WTC11 (cell line): ENCODE data around the gene VPS18. TPM values are rescaled to one million over a fixed set of nuclear protein-coding genes. Genes with fewer than 3 reads are reported as not detected.

Experiments
- ATAC-seq: fragments of 200-7000 bp; cut with Tn5 transposase; 2 replicates; pipeline ENCODE4 v1.10.0; 2021; ENCODE audit warnings: mild to moderate bottlenecking, moderate library complexity
- CTCF ChIA-PET: fragments of 300-600 bp; sonication (Branson Sonifier 250); formaldehyde crosslinking; loops from one replicate; lab custom pipeline; 2021; ENCODE audit warnings: antibody characterized with exemption; lab: Charles Lee
- POLR2A ChIA-PET: fragments of 350-600 bp; sonication (Branson Sonifier 250); formaldehyde crosslinking; loops from one replicate; lab custom pipeline; 2021; ENCODE audit warnings: antibody characterized with exemption; lab: Charles Lee
- DNase-seq: peaks from one replicate; pipeline ENCODE4 v3.0.0; 2021; ENCODE audit warnings: low spot score
- H3K27ac Mint-ChIP-seq: 2 replicates; pipeline ENCODE4 v1.8.0; 2021; ENCODE audit warnings: mixed read lengths
- H3K27me3 Mint-ChIP-seq: 2 replicates; pipeline ENCODE4 v1.8.0; 2021; ENCODE audit warnings: low read depth, mild to moderate bottlenecking, moderate library complexity, mixed read lengths
- H3K36me3 Mint-ChIP-seq: 2 replicates; pipeline ENCODE4 v1.8.0; 2021; ENCODE audit warnings: mixed read lengths
- H3K4me1 Mint-ChIP-seq: 2 replicates; pipeline ENCODE4 v1.8.0; 2022; ENCODE audit warnings: mixed read lengths
- H3K4me3 Mint-ChIP-seq: 2 replicates; pipeline ENCODE4 v1.8.0; 2021; ENCODE audit warnings: mild to moderate bottlenecking, moderate library complexity, mixed read lengths
- H3K9me3 Mint-ChIP-seq: 2 replicates; pipeline ENCODE4 v1.8.0; 2021; ENCODE audit warnings: mixed read lengths
- EMX1 ChIP-seq: fragments of 250-450 bp; sonication (Bioruptor Pico); IDR thresholded peaks from 2 replicates; pipeline ENCODE4 v1.8.0; 2021; ENCODE audit warnings: mild to moderate bottlenecking
- GRHL2 ChIP-seq: fragments of 250-450 bp; sonication (Bioruptor Pico); IDR thresholded peaks from 2 replicates; pipeline ENCODE4 v1.8.0; 2022; ENCODE audit warnings: mild to moderate bottlenecking, moderate library complexity; ENCODE audit not compliant: insufficient replicate concordance, severe bottlenecking
- MXD4 ChIP-seq: fragments of 250-450 bp; sonication (Bioruptor Pico); IDR thresholded peaks from 2 replicates; pipeline ENCODE4 v1.8.0; 2021; ENCODE audit warnings: mild to moderate bottlenecking, moderate library complexity, borderline replicate concordance
- NR2C2 ChIP-seq: sonication (generic); formaldehyde crosslinking; IDR thresholded peaks from 2 replicates; pipeline ENCODE4 v1.8.0; 2022; ENCODE audit warnings: mild to moderate bottlenecking, missing genetic modification reagents
- RORB ChIP-seq: fragments of 250-450 bp; sonication (Bioruptor Pico); IDR thresholded peaks from 2 replicates; pipeline ENCODE4 v1.9.0; 2021; ENCODE audit warnings: mild to moderate bottlenecking
- SP1 ChIP-seq: sonication (generic); formaldehyde crosslinking; conservative IDR thresholded peaks from 2 replicates; pipeline ENCODE4 v1.8.1; 2022; ENCODE audit warnings: missing genetic modification reagents
- TEAD1 ChIP-seq: sonication (generic); formaldehyde crosslinking; IDR thresholded peaks from 2 replicates; pipeline ENCODE4 v1.8.0; 2022; ENCODE audit warnings: mild to moderate bottlenecking, missing genetic modification reagents
- ZNF263 ChIP-seq: sonication (generic); formaldehyde crosslinking; IDR thresholded peaks from 2 replicates; pipeline ENCODE4 v1.8.1; 2022; ENCODE audit warnings: low read depth, mild to moderate bottlenecking, moderate library complexity, missing genetic modification reagents
- total RNA-seq: library from RNA; stranded (reverse); gene quantifications from 3 replicates; pipeline ENCODE4 v1.2.3, GENCODE V29; 2021
- TF ChIP-seq, protein P1 (sequence below): fragments of 250-450 bp; sonication (Bioruptor Pico); IDR thresholded peaks from 2 replicates; pipeline ENCODE4 v1.9.0; 2021; ENCODE audit warnings: mild to moderate bottlenecking, borderline replicate concordance
- TF ChIP-seq, protein P2 (sequence below): sonication (generic); formaldehyde crosslinking; IDR thresholded peaks from 2 replicates; pipeline ENCODE4 v1.8.1; 2023; ENCODE audit warnings: mild to moderate bottlenecking, missing genetic modification reagents
- TF ChIP-seq, protein P3 (sequence below): sonication (generic); formaldehyde crosslinking; IDR thresholded peaks from 2 replicates; pipeline ENCODE4 v1.8.0; 2022; ENCODE audit warnings: missing genetic modification reagents
- TF ChIP-seq, protein P4 (sequence below): sonication (generic); formaldehyde crosslinking; IDR thresholded peaks from 2 replicates; pipeline ENCODE4 v1.8.1; 2023; ENCODE audit warnings: mild to moderate bottlenecking, moderate library complexity, missing genetic modification reagents
- TF ChIP-seq, protein P5 (sequence below): sonication (generic); formaldehyde crosslinking; conservative IDR thresholded peaks from 2 replicates; pipeline ENCODE4 v1.8.1; 2023; ENCODE audit warnings: mild to moderate bottlenecking, low read depth, missing genetic modification reagents, moderate library complexity

The VPS18 gene
- total RNA-seq, 1 experiment from 2014 or later: 27.3 TPM

DNA sequence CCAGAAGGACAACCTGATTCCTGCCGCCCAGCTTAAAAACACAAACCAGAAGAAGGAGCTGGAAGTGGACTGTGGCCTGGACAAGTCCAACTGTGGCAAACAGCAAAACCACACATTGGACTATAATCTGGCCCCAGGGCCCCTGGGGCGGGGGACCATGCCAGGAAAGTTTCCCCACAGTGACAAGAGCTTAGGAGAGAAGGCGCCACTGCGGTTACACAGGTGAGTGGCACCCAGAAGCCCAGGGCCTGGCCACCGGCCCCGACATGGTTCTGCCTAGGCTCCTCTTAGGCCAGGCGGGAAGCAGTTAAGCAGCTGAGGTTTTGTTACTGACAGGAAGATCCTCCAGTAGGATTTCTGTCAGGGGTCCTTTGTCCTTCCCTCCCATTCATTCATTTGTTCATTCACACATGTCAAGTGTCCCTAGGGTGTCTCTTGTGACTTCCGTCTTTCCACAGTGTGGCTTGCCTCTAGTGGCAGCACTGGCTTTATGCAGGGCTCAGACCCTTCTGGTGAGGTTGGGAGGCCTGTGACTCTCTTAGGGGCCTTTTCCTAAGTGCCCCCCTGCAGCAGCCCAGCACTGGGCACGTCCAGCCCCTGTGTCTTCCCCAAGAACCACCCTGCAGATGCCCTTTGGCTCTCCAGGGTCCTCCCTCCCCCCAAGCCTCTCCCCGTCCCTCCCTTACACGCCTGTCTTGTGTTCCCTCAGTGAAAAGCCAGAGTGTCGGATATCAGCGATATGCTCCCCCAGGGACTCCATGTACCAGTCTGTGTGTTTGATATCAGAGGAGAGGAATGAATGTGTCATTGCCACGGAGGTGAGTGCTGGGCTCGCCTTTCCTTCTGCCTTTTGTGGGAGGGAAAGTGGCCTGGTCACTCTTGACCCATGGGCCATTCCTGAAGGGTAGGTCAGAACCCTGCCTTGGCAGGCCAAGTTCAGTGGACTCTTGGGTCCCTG, 42.7 kb downstream of the VPS18 start:
- no peaks in the 10 kb centered on the region for H3K36me3 Mint-ChIP-seq
- H3K27me3 Mint-ChIP-seq: peaks cover 42% of the 10 kb centered on the region
- H3K9me3 Mint-ChIP-seq: no peaks in the 10 kb centered on the region
- DNase-seq (no peak), ATAC-seq (no peak)
- TF ChIP-seq RORB (CRISPR knock-in tag) (no peak), NR2C2 (no peak), GRHL2 (CRISPR knock-in tag) (no peak), TEAD1 (CRISPR knock-in tag) (no peak), EMX1 (CRISPR knock-in tag) (no peak), MXD4 (CRISPR knock-in tag) (no peak), ZNF263 (CRISPR knock-in tag) (no peak), SP1 (CRISPR knock-in tag) (no peak)
- TF ChIP-seq, protein P1, sequence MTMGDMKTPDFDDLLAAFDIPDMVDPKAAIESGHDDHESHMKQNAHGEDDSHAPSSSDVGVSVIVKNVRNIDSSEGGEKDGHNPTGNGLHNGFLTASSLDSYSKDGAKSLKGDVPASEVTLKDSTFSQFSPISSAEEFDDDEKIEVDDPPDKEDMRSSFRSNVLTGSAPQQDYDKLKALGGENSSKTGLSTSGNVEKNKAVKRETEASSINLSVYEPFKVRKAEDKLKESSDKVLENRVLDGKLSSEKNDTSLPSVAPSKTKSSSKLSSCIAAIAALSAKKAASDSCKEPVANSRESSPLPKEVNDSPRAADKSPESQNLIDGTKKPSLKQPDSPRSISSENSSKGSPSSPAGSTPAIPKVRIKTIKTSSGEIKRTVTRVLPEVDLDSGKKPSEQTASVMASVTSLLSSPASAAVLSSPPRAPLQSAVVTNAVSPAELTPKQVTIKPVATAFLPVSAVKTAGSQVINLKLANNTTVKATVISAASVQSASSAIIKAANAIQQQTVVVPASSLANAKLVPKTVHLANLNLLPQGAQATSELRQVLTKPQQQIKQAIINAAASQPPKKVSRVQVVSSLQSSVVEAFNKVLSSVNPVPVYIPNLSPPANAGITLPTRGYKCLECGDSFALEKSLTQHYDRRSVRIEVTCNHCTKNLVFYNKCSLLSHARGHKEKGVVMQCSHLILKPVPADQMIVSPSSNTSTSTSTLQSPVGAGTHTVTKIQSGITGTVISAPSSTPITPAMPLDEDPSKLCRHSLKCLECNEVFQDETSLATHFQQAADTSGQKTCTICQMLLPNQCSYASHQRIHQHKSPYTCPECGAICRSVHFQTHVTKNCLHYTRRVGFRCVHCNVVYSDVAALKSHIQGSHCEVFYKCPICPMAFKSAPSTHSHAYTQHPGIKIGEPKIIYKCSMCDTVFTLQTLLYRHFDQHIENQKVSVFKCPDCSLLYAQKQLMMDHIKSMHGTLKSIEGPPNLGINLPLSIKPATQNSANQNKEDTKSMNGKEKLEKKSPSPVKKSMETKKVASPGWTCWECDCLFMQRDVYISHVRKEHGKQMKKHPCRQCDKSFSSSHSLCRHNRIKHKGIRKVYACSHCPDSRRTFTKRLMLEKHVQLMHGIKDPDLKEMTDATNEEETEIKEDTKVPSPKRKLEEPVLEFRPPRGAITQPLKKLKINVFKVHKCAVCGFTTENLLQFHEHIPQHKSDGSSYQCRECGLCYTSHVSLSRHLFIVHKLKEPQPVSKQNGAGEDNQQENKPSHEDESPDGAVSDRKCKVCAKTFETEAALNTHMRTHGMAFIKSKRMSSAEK (CRISPR knock-in tag): no peak
- TF ChIP-seq, protein P2, sequence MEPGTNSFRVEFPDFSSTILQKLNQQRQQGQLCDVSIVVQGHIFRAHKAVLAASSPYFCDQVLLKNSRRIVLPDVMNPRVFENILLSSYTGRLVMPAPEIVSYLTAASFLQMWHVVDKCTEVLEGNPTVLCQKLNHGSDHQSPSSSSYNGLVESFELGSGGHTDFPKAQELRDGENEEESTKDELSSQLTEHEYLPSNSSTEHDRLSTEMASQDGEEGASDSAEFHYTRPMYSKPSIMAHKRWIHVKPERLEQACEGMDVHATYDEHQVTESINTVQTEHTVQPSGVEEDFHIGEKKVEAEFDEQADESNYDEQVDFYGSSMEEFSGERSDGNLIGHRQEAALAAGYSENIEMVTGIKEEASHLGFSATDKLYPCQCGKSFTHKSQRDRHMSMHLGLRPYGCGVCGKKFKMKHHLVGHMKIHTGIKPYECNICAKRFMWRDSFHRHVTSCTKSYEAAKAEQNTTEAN (CRISPR knock-in tag): no peak
- TF ChIP-seq, protein P3, sequence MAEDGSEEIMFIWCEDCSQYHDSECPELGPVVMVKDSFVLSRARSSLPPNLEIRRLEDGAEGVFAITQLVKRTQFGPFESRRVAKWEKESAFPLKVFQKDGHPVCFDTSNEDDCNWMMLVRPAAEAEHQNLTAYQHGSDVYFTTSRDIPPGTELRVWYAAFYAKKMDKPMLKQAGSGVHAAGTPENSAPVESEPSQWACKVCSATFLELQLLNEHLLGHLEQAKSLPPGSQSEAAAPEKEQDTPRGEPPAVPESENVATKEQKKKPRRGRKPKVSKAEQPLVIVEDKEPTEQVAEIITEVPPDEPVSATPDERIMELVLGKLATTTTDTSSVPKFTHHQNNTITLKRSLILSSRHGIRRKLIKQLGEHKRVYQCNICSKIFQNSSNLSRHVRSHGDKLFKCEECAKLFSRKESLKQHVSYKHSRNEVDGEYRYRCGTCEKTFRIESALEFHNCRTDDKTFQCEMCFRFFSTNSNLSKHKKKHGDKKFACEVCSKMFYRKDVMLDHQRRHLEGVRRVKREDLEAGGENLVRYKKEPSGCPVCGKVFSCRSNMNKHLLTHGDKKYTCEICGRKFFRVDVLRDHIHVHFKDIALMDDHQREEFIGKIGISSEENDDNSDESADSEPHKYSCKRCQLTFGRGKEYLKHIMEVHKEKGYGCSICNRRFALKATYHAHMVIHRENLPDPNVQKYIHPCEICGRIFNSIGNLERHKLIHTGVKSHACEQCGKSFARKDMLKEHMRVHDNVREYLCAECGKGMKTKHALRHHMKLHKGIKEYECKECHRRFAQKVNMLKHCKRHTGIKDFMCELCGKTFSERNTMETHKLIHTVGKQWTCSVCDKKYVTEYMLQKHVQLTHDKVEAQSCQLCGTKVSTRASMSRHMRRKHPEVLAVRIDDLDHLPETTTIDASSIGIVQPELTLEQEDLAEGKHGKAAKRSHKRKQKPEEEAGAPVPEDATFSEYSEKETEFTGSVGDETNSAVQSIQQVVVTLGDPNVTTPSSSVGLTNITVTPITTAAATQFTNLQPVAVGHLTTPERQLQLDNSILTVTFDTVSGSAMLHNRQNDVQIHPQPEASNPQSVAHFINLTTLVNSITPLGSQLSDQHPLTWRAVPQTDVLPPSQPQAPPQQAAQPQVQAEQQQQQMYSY: no peak
- TF ChIP-seq, protein P4, sequence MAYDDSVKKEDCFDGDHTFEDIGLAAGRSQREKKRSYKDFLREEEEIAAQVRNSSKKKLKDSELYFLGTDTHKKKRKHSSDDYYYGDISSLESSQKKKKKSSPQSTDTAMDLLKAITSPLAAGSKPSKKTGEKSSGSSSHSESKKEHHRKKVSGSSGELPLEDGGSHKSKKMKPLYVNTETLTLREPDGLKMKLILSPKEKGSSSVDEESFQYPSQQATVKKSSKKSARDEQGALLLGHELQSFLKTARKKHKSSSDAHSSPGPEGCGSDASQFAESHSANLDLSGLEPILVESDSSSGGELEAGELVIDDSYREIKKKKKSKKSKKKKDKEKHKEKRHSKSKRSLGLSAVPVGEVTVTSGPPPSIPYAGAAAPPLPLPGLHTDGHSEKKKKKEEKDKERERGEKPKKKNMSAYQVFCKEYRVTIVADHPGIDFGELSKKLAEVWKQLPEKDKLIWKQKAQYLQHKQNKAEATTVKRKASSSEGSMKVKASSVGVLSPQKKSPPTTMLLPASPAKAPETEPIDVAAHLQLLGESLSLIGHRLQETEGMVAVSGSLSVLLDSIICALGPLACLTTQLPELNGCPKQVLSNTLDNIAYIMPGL (CRISPR knock-in tag): no peak
- TF ChIP-seq, protein P5, sequence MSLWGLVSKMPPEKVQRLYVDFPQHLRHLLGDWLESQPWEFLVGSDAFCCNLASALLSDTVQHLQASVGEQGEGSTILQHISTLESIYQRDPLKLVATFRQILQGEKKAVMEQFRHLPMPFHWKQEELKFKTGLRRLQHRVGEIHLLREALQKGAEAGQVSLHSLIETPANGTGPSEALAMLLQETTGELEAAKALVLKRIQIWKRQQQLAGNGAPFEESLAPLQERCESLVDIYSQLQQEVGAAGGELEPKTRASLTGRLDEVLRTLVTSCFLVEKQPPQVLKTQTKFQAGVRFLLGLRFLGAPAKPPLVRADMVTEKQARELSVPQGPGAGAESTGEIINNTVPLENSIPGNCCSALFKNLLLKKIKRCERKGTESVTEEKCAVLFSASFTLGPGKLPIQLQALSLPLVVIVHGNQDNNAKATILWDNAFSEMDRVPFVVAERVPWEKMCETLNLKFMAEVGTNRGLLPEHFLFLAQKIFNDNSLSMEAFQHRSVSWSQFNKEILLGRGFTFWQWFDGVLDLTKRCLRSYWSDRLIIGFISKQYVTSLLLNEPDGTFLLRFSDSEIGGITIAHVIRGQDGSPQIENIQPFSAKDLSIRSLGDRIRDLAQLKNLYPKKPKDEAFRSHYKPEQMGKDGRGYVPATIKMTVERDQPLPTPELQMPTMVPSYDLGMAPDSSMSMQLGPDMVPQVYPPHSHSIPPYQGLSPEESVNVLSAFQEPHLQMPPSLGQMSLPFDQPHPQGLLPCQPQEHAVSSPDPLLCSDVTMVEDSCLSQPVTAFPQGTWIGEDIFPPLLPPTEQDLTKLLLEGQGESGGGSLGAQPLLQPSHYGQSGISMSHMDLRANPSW (CRISPR knock-in tag): no peak
- peaks cover 18% of the 10 kb centered on the region for H3K4me1 Mint-ChIP-seq
- no peak overlapping the region for H3K4me3 Mint-ChIP-seq
- ChIA-PET CTCF (interaction anchor here (0.6 to 6.5 kb wide), 5 partner anchors 9 to 34 kb away, joined by 3 to 203 read pairs (median 3); partner anchors contain the start of gene DLL4), POLR2A (no interaction called here)
- no peak overlapping the region for H3K27ac Mint-ChIP-seq
